HepG2 (cell line): ENCODE measurements around the gene SETD2. TPM values are rescaled to one million over a fixed set of nuclear protein-coding genes. Genes with fewer than 3 reads are reported as not detected.

Experiments used
- E2F2 ChIP-seq: sonication (generic); formaldehyde crosslinking; IDR thresholded peaks from 2 replicates; pipeline ENCODE4 v1.4.0; 2020; ENCODE audit warnings: missing genetic modification reagents, borderline replicate concordance
- FUBP1 ChIP-seq: sonication (generic); formaldehyde crosslinking; IDR thresholded peaks from 2 replicates; pipeline ENCODE4 v1.5.1; 2020; ENCODE audit warnings: missing genetic modification reagents, mild to moderate bottlenecking, borderline replicate concordance
- HDAC1 ChIP-seq: sonication (generic); formaldehyde crosslinking; IDR thresholded peaks from 2 replicates; pipeline ENCODE4 v1.5.1; 2020; ENCODE audit warnings: mild to moderate bottlenecking, missing genetic modification reagents
- HNRNPLL ChIP-seq: fragments of 200-400 bp; formaldehyde crosslinking; IDR thresholded peaks from 2 replicates; pipeline ENCODE4 v1.6.1; 2017; ENCODE audit warnings: mild to moderate bottlenecking, low read depth, low read length; ENCODE audit not compliant: poor library complexity, severe bottlenecking
- IRF2 ChIP-seq: IDR thresholded peaks from 2 replicates; pipeline ENCODE4 v1.6.1; 2018; ENCODE audit warnings: missing genetic modification reagents, missing compliant biosample characterization
- KLF16 ChIP-seq, 2 experiments: sonication (generic) in 1 of 2; formaldehyde crosslinking in 1 of 2; IDR thresholded peaks; 2 replicates each; pipeline versions ENCODE4 v1.6.1 to v1.8.0; 2016 to 2023; ENCODE audit warnings: missing genetic modification reagents in 2 of 2, missing compliant biosample characterization in 1 of 2
- MEIS2 ChIP-seq: sonication (generic); formaldehyde crosslinking; IDR thresholded peaks from 2 replicates; pipeline ENCODE4 v1.9.0; 2021; ENCODE audit warnings: mild to moderate bottlenecking, missing genetic modification reagents
- NFATC3 ChIP-seq: sonication (generic); formaldehyde crosslinking; IDR thresholded peaks from 2 replicates; pipeline ENCODE4 v1.5.1; 2020; ENCODE audit warnings: mild to moderate bottlenecking, missing genetic modification reagents
- TFDP2 ChIP-seq: sonication (generic); formaldehyde crosslinking; IDR thresholded peaks from 2 replicates; pipeline ENCODE4 v1.4.0; 2020; ENCODE audit warnings: missing genetic modification reagents
- U2AF2 ChIP-seq: fragments of 200-400 bp; formaldehyde crosslinking; IDR thresholded peaks from 2 replicates; pipeline ENCODE4 v1.6.1; 2017; ENCODE audit warnings: low read depth, mild to moderate bottlenecking, low read length
- ZFAT ChIP-seq: sonication (generic); formaldehyde crosslinking; conservative IDR thresholded peaks from 2 replicates; pipeline ENCODE4 v1.8.1; 2023; ENCODE audit warnings: missing genetic modification reagents, inconsistent platforms
- ZNF10 ChIP-seq: sonication (generic); formaldehyde crosslinking; IDR thresholded peaks from 2 replicates; pipeline ENCODE4 v1.4.0; 2020; ENCODE audit warnings: mild to moderate bottlenecking, low read depth, missing genetic modification reagents, borderline replicate concordance
- ZNF383 ChIP-seq: sonication (generic); formaldehyde crosslinking; IDR thresholded peaks from 2 replicates; pipeline ENCODE4 v1.4.0; 2020; ENCODE audit warnings: missing genetic modification reagents, mild to moderate bottlenecking, borderline replicate concordance
- ZNF761 ChIP-seq: sonication (generic); formaldehyde crosslinking; conservative IDR thresholded peaks from 2 replicates; pipeline ENCODE4 v1.4.0; 2020; ENCODE audit warnings: mild to moderate bottlenecking, missing genetic modification reagents
- ZSCAN12 ChIP-seq: sonication (generic); formaldehyde crosslinking; IDR thresholded peaks from 2 replicates; pipeline ENCODE4 v1.9.0; 2021; ENCODE audit warnings: mild to moderate bottlenecking, missing genetic modification reagents
- polyA plus RNA-seq, 8 experiments: library from polyadenylated mRNA; depleted of rRNA in 3 of 8; stranded (reverse) in 7 of 8; unstranded in 1 of 8; fragments of >200 nt; fragmentation: Illumina TruSeq in 4 of 8; extraction: Trizol in 4 of 8; gene quantifications; 2 replicates each; pipeline versions ENCODE4 v1.2.1 to v1.2.3, GENCODE V29; 2011 to 2016; ENCODE audit warnings: low read depth in 4 of 8, missing spikeins in 1 of 8, mixed read lengths in 1 of 8; ENCODE audit not compliant: insufficient read depth in 1 of 8
- total RNA-seq, 5 experiments: library from RNA; depleted of rRNA; stranded (reverse); fragments of >200 nt; fragmentation: Illumina TruSeq; extraction: Trizol; gene quantifications; 2 replicates each; pipeline ENCODE4 v1.2.3, GENCODE V29; 2016; ENCODE audit warnings: low read depth in 1 of 5
- TF ChIP-seq, protein P1 (sequence below): sonication (generic); formaldehyde crosslinking; IDR thresholded peaks from 2 replicates; pipeline ENCODE4 v1.4.0; 2020; ENCODE audit warnings: mild to moderate bottlenecking, missing genetic modification reagents
- TF ChIP-seq, protein P2 (sequence below): sonication (generic); formaldehyde crosslinking; IDR thresholded peaks from 2 replicates; pipeline ENCODE4 v1.8.0; 2022; ENCODE audit warnings: mild to moderate bottlenecking, missing genetic modification reagents

Gene SETD2
- total and polyA plus RNA-seq, 2 of the 13 experiments (the other 11 are each of a cell fraction or from before 2014, with no cell fraction given) = 14.2 to 24.2 TPM

- TF ChIP-seq U2AF2 = no peak
- TF ChIP-seq ZSCAN12 (CRISPR knock-in tag) = no peak
- TF ChIP-seq, protein P1, sequence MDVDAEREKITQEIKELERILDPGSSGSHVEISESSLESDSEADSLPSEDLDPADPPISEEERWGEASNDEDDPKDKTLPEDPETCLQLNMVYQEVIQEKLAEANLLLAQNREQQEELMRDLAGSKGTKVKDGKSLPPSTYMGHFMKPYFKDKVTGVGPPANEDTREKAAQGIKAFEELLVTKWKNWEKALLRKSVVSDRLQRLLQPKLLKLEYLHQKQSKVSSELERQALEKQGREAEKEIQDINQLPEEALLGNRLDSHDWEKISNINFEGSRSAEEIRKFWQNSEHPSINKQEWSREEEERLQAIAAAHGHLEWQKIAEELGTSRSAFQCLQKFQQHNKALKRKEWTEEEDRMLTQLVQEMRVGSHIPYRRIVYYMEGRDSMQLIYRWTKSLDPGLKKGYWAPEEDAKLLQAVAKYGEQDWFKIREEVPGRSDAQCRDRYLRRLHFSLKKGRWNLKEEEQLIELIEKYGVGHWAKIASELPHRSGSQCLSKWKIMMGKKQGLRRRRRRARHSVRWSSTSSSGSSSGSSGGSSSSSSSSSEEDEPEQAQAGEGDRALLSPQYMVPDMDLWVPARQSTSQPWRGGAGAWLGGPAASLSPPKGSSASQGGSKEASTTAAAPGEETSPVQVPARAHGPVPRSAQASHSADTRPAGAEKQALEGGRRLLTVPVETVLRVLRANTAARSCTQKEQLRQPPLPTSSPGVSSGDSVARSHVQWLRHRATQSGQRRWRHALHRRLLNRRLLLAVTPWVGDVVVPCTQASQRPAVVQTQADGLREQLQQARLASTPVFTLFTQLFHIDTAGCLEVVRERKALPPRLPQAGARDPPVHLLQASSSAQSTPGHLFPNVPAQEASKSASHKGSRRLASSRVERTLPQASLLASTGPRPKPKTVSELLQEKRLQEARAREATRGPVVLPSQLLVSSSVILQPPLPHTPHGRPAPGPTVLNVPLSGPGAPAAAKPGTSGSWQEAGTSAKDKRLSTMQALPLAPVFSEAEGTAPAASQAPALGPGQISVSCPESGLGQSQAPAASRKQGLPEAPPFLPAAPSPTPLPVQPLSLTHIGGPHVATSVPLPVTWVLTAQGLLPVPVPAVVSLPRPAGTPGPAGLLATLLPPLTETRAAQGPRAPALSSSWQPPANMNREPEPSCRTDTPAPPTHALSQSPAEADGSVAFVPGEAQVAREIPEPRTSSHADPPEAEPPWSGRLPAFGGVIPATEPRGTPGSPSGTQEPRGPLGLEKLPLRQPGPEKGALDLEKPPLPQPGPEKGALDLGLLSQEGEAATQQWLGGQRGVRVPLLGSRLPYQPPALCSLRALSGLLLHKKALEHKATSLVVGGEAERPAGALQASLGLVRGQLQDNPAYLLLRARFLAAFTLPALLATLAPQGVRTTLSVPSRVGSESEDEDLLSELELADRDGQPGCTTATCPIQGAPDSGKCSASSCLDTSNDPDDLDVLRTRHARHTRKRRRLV = peak; percentile 58; the same call in 1 of the 2 replicates
- TF ChIP-seq HDAC1 (CRISPR knock-in tag) = peak; percentile 71; the same call in 1 of the 2 replicates
- peak; percentile 56 for TF ChIP-seq HNRNPLL
- no peak for TF ChIP-seq ZNF10
- TF ChIP-seq MEIS2 = peak; percentile 21; the same call in 1 of the 2 replicates
- no peak for TF ChIP-seq ZFAT (CRISPR knock-in tag)
- TF ChIP-seq, protein P2, sequence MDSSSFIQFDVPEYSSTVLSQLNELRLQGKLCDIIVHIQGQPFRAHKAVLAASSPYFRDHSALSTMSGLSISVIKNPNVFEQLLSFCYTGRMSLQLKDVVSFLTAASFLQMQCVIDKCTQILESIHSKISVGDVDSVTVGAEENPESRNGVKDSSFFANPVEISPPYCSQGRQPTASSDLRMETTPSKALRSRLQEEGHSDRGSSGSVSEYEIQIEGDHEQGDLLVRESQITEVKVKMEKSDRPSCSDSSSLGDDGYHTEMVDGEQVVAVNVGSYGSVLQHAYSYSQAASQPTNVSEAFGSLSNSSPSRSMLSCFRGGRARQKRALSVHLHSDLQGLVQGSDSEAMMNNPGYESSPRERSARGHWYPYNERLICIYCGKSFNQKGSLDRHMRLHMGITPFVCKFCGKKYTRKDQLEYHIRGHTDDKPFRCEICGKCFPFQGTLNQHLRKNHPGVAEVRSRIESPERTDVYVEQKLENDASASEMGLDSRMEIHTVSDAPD (CRISPR knock-in tag) = no peak
- peak; percentile 58; the same call in 1 of the 2 replicates for TF ChIP-seq TFDP2 (CRISPR knock-in tag)
- TF ChIP-seq FUBP1 (CRISPR knock-in tag) = peak; percentile 45; the same call in 1 of the 2 replicates
- no peak for TF ChIP-seq IRF2 (CRISPR knock-in tag)
- TF ChIP-seq NFATC3 = no peak
- TF ChIP-seq KLF16 (CRISPR knock-in tag; IDR thresholded peaks at IDR 0.05) = peak in 1 of 2 experiments; percentile 80; a peak in 2 of 4 replicates
- TF ChIP-seq E2F2 (CRISPR knock-in tag) = peak; percentile 54; the same call in 1 of the 2 replicates
- TF ChIP-seq ZNF761 (CRISPR knock-in tag) = no peak
- no peak for TF ChIP-seq ZNF383 (CRISPR knock-in tag)
Measured at GRCh38 chr3:46976326-46977190, 187.4 kb downstream of the SETD2 start, which contains the start of gene CCDC12 (continued).
